AG04450 (cell line): ENCODE measurements around the gene RAPGEF3. TPM values are rescaled to one million over a fixed set of nuclear protein-coding genes. Genes with fewer than 3 reads are reported as not detected.
A peak's percentile ranks its signal among the peaks of the same experiment; 100 is the strongest.

Source experiments
- CTCF ChIA-PET: fragments of 300-600, 350-600 bp; formaldehyde crosslinking; extraction: SDS; loops from one replicate; lab custom pipeline; 2022; ENCODE audit warnings: antibody characterized with exemption, inconsistent platforms; lab: Charles Lee
- POLR2A ChIA-PET: fragments of 350-600 bp; formaldehyde crosslinking; extraction: SDS; loops from one replicate; lab custom pipeline; 2021; ENCODE audit warnings: antibody characterized with exemption, inconsistent platforms; lab: Yijun Ruan, JAX
- DNase-seq: peaks from one replicate; pipeline ENCODE4 v3.0.0-alpha.2; 2011; ENCODE audit warnings: low read depth, low spot score
- H3K27ac ChIP-seq: one replicate; pipeline ENCODE4 v1.5.1; 2012; ENCODE audit warnings: low read depth, low read length, control low read depth
- H3K27me3 ChIP-seq: one replicate; pipeline ENCODE4 v1.6.0; 2012; ENCODE audit warnings: low read length; ENCODE audit not compliant: control insufficient read depth, insufficient read depth
- H3K4me3 ChIP-seq: 2 replicates; pipeline ENCODE4 v1.5.1; 2011; ENCODE audit warnings: mild to moderate bottlenecking, low read depth, low read length, control low read depth
- H3K9me3 ChIP-seq: 2 replicates; pipeline ENCODE4 v1.5.1; 2012; ENCODE audit warnings: low read length; ENCODE audit not compliant: control insufficient read depth, insufficient read depth
- CTCF ChIP-seq: IDR thresholded peaks from 2 replicates; pipeline ENCODE4 v1.5.1; 2011; ENCODE audit warnings: low read depth, low read length, control low read depth, inconsistent platforms
- polyA plus RNA-seq: library from polyadenylated mRNA; depleted of rRNA; stranded (reverse); fragments of >200 nt; gene quantifications from 2 replicates; pipeline ENCODE4 v1.2.3, GENCODE V29; 2011

Gene RAPGEF3
- polyA plus RNA-seq, 1 experiment: 1.7 TPM

- ChIA-PET POLR2A (interaction anchor here (0.6 kb wide), 1 partner anchor 173 kb away, joined by 3 read pairs; no protein-coding TSS in a partner anchor), CTCF (interaction anchor here (0.9 to 7.3 kb wide), 6 partner anchors 8 to 162 kb away, joined by 3 to 69 read pairs (median 4); partner anchors contain the start of gene TMEM106C)
- DNase-seq: no peak
These were observed 42.7 kb upstream of the RAPGEF3 start for GRCh38 chr12:47801170-47801903.

GRCh38 chr12:47800582-47800981 is 41.9 kb upstream of the RAPGEF3 start:
- ChIA-PET CTCF (interaction anchor here (1.7 to 7.3 kb wide), 2 partner anchors 38 to 149 kb away, joined by 4 to 69 read pairs; no protein-coding TSS in a partner anchor), POLR2A (no interaction called here)
- Histone ChIP-seq H3K27ac (peak overlapping the region; percentile 2), H3K4me3 (no peak overlapping the region), H3K27me3 (no peaks in the 10 kb centered on the region), H3K9me3 (no peaks in the 10 kb centered on the region; the same call in 1 of the 2 replicates)
- DNase-seq: no peak
- TF ChIP-seq CTCF: no peak

More at GRCh38 chr12:47801170-47801903, 42.7 kb upstream of the RAPGEF3 start:
- no peaks in the 10 kb centered on the region for H3K9me3 ChIP-seq
- no peaks in the 10 kb centered on the region for H3K27me3 ChIP-seq
- H3K4me3 ChIP-seq: no peak overlapping the region
- peak; percentile 27 for TF ChIP-seq CTCF
- no peak overlapping the region for H3K27ac ChIP-seq

- no peaks in the 10 kb centered on the region; the same call in 1 of the 2 replicates for H3K9me3 ChIP-seq
- TF ChIP-seq CTCF: no peak
- H3K27me3 ChIP-seq: no peaks in the 10 kb centered on the region
- CTCF ChIA-PET: interaction anchor here (1.0 to 7.3 kb wide), 2 partner anchors 31 to 39 kb away, joined by 3 to 69 read pairs; no protein-coding TSS in a partner anchor
- POLR2A ChIA-PET: interaction anchor here (0.6 kb wide), 1 partner anchor 72 kb away, joined by 6 read pairs; no protein-coding TSS in a partner anchor
- no peak for DNase-seq
- no peak overlapping the region for H3K27ac ChIP-seq
- no peak overlapping the region for H3K4me3 ChIP-seq
These were observed 40.8 kb upstream of the RAPGEF3 start for GRCh38 chr12:47799357-47799955.

GRCh38 chr12:47798382-47798948 is 39.8 kb upstream of the RAPGEF3 start:
- no peak for TF ChIP-seq CTCF
- no peak for DNase-seq
- ChIA-PET POLR2A (no interaction called here), CTCF (interaction anchor here (0.6 to 7.3 kb wide), 2 partner anchors 40 to 55 kb away, joined by 5 to 69 read pairs; no protein-coding TSS in a partner anchor)
- H3K27ac ChIP-seq: no peak overlapping the region
- no peak overlapping the region for H3K4me3 ChIP-seq
- H3K9me3 ChIP-seq: no peaks in the 10 kb centered on the region; the same call in 1 of the 2 replicates
- no peaks in the 10 kb centered on the region for H3K27me3 ChIP-seq
